HepG2 (cell line): ENCODE results near the gene ZNF547. TPM values are rescaled to one million over a fixed set of nuclear protein-coding genes. Genes with fewer than 3 reads are reported as not detected.

Source experiments
- ATM ChIP-seq: fragments of 450-650 bp; IDR thresholded peaks from 2 replicates; pipeline ENCODE4 v1.7.1; 2017; ENCODE audit warnings: mild to moderate bottlenecking, borderline replicate concordance
- FOXK1 ChIP-seq: sonication (generic); formaldehyde crosslinking; IDR thresholded peaks from 2 replicates; pipeline ENCODE4 v1.4.0; 2020; ENCODE audit warnings: low read depth, missing genetic modification reagents, borderline replicate concordance
- KMT2A ChIP-seq: sonication (generic); formaldehyde crosslinking; IDR thresholded peaks from 2 replicates; pipeline ENCODE4 v1.4.0; 2020; ENCODE audit warnings: missing genetic modification reagents
- MAZ ChIP-seq, 2 experiments: sonication (generic) in 1 of 2; formaldehyde crosslinking in 1 of 2; IDR thresholded peaks; 2 replicates each; pipeline versions ENCODE4 v1.5.0 to v1.6.1; 2012 to 2020; ENCODE audit warnings: low read depth in 2 of 2, mild to moderate bottlenecking in 2 of 2, borderline replicate concordance in 1 of 2, improper control_type of control experiment in 1 of 2, low read length in 1 of 2, missing genetic modification reagents in 1 of 2, moderate library complexity in 1 of 2
- NFYC ChIP-seq: IDR thresholded peaks from 2 replicates; pipeline ENCODE4 v1.6.1; 2016; ENCODE audit warnings: missing genetic modification reagents, missing compliant biosample characterization
- POLR2AphosphoS5 ChIP-seq: IDR thresholded peaks from 2 replicates; pipeline ENCODE4 v1.6.1; 2012; ENCODE audit warnings: low read depth, low read length
- YY1 ChIP-seq: IDR thresholded peaks from 2 replicates; pipeline ENCODE4 v1.6.1; 2011; ENCODE audit warnings: low read length, low read depth, moderate library complexity, mild to moderate bottlenecking; ENCODE audit not compliant: insufficient read depth, insufficient replicate concordance
- polyA plus RNA-seq, 8 experiments: library from polyadenylated mRNA; depleted of rRNA in 3 of 8; stranded (reverse) in 7 of 8; unstranded in 1 of 8; fragments of >200 nt; fragmentation: Illumina TruSeq in 4 of 8; extraction: Trizol in 4 of 8; gene quantifications; 2 replicates each; pipeline versions ENCODE4 v1.2.1 to v1.2.3, GENCODE V29; 2011 to 2016; ENCODE audit warnings: low read depth in 4 of 8, missing spikeins in 1 of 8, mixed read lengths in 1 of 8; ENCODE audit not compliant: insufficient read depth in 1 of 8
- total RNA-seq, 5 experiments: library from RNA; depleted of rRNA; stranded (reverse); fragments of >200 nt; fragmentation: Illumina TruSeq; extraction: Trizol; gene quantifications; 2 replicates each; pipeline ENCODE4 v1.2.3, GENCODE V29; 2016; ENCODE audit warnings: low read depth in 1 of 5
- TF ChIP-seq, protein P1 (sequence below), 2 experiments: sonication (generic) in 1 of 2; formaldehyde crosslinking in 1 of 2; IDR thresholded peaks; 2 replicates each; pipeline versions ENCODE4 v1.6.1 to v1.9.0; 2014 to 2022; ENCODE audit warnings: antibody characterized with exemption in 1 of 2, borderline replicate concordance in 1 of 2, inconsistent platforms in 1 of 2, low read depth in 1 of 2, missing genetic modification reagents in 1 of 2
- TF ChIP-seq, protein P2 (sequence below): sonication (generic); formaldehyde crosslinking; IDR thresholded peaks from 2 replicates; pipeline ENCODE4 v1.4.0; 2020; ENCODE audit warnings: missing genetic modification reagents
- TF ChIP-seq, protein P3 (sequence below): sonication (generic); formaldehyde crosslinking; IDR thresholded peaks from 2 replicates; pipeline ENCODE4 v1.4.0; 2020; ENCODE audit warnings: low read depth, mild to moderate bottlenecking, missing genetic modification reagents
- TF ChIP-seq, protein P4 (sequence below): sonication (generic); formaldehyde crosslinking; IDR thresholded peaks from 2 replicates; pipeline ENCODE4 v1.8.1; 2023; ENCODE audit warnings: mild to moderate bottlenecking, moderate library complexity, missing genetic modification reagents

Gene ZNF547
- total and polyA plus RNA-seq, 2 of the 13 experiments (the other 11 are each of a cell fraction or from before 2014, with no cell fraction given) = 2.0 to 2.6 TPM

DNA sequence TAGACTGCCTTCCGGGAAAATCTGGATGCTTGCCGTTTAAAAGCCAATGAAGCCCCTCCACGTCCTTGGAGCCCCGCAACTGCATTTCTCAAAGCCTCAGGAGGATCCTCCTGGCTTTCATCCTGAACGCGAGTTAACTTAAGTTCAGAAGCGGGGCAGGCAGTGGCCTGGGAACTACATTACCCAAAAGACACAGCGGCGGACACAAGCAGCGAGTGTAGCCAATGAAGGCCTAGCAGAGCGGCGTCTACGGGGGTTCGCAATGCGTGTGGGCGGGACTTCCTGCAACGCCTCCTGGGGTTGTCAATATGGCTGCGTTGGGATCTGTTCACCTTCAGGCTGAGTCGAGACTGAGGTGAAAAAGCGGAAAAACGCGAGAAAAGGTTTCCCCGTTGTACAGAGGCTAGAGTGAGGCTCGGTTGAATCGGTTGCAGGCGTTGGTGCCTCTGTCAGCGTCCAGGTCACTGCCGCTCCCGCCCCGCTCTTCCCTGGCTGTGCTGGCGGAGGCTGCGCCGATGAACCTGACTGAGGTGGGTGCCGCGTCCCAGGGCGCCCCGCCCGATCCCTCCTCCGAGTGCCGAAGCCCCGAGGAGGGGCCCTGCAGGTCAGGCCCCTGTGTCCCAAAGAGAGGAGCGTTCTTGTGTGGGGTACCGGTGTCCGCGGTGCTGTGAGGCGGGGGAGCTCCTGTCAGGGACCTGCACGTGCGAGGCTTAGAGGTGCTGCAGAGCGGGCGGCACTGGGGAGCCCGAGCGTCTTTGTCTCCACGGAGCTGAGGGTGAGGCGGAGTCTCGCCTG, 47.7 kb downstream of the ZNF547 start, which contains the start of gene ZNF17 (continued):
- TF ChIP-seq, protein P1, sequence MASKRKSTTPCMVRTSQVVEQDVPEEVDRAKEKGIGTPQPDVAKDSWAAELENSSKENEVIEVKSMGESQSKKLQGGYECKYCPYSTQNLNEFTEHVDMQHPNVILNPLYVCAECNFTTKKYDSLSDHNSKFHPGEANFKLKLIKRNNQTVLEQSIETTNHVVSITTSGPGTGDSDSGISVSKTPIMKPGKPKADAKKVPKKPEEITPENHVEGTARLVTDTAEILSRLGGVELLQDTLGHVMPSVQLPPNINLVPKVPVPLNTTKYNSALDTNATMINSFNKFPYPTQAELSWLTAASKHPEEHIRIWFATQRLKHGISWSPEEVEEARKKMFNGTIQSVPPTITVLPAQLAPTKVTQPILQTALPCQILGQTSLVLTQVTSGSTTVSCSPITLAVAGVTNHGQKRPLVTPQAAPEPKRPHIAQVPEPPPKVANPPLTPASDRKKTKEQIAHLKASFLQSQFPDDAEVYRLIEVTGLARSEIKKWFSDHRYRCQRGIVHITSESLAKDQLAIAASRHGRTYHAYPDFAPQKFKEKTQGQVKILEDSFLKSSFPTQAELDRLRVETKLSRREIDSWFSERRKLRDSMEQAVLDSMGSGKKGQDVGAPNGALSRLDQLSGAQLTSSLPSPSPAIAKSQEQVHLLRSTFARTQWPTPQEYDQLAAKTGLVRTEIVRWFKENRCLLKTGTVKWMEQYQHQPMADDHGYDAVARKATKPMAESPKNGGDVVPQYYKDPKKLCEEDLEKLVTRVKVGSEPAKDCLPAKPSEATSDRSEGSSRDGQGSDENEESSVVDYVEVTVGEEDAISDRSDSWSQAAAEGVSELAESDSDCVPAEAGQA (IDR thresholded peaks at IDR 0.05; ENCODE audit: low read depth) = peak; percentile 84; the same call in 1 of the 2 replicates
- TF ChIP-seq, protein P1 (CRISPR knock-in tag; IDR thresholded peaks at IDR 0.05; ENCODE audit: borderline replicate concordance) = no peak
- TF ChIP-seq, protein P2, sequence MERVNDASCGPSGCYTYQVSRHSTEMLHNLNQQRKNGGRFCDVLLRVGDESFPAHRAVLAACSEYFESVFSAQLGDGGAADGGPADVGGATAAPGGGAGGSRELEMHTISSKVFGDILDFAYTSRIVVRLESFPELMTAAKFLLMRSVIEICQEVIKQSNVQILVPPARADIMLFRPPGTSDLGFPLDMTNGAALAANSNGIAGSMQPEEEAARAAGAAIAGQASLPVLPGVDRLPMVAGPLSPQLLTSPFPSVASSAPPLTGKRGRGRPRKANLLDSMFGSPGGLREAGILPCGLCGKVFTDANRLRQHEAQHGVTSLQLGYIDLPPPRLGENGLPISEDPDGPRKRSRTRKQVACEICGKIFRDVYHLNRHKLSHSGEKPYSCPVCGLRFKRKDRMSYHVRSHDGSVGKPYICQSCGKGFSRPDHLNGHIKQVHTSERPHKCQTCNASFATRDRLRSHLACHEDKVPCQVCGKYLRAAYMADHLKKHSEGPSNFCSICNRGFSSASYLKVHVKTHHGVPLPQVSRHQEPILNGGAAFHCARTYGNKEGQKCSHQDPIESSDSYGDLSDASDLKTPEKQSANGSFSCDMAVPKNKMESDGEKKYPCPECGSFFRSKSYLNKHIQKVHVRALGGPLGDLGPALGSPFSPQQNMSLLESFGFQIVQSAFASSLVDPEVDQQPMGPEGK (CRISPR knock-in tag) = no peak
- peak; percentile 97 for TF ChIP-seq FOXK1 (CRISPR knock-in tag)
- peak; percentile 80 for TF ChIP-seq KMT2A
- TF ChIP-seq YY1 = peak; percentile 94
- TF ChIP-seq, protein P3, sequence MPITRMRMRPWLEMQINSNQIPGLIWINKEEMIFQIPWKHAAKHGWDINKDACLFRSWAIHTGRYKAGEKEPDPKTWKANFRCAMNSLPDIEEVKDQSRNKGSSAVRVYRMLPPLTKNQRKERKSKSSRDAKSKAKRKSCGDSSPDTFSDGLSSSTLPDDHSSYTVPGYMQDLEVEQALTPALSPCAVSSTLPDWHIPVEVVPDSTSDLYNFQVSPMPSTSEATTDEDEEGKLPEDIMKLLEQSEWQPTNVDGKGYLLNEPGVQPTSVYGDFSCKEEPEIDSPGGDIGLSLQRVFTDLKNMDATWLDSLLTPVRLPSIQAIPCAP (CRISPR knock-in tag) = no peak
- TF ChIP-seq, protein P4, sequence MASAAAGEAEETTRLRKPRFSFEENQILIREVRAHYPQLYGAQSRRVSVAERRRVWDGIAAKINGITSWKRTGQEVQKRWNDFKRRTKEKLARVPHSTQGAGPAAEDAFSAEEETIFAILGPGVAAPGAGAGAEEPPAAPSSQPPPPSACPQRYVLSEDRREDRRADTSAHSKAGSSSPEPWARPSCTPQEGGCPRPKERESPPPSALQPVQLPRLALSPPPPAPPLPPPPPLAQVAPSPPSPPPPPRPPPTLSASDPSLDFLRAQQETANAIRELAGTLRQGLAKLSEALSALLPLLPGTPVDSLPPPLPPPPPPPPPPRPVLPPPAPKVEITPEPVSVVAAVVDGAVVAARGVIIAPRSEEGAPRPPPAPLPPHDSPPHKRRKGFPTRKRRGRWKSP (CRISPR knock-in tag) = 0 out of 2 replicates have a peak, but pooled peaks have one; percentile 51
- peak; percentile 98 for TF ChIP-seq NFYC (CRISPR knock-in tag)
- TF ChIP-seq POLR2AphosphoS5 = peak; percentile 76
- no peak for TF ChIP-seq MAZ (IDR thresholded peaks at IDR 0.05; ENCODE audit: borderline replicate concordance, low read depth, low read length)
- TF ChIP-seq MAZ (CRISPR knock-in tag; IDR thresholded peaks at IDR 0.05; ENCODE audit: low read depth) = peak; percentile 81
- no peak for TF ChIP-seq ATM
